Activated naive CD8-positive, alpha-beta T cell treated with anti-CD3 and anti-CD28 coated beads for 36 hours (primary cell): ENCODE measurements around the gene DHTKD1. TPM values are rescaled to one million over a fixed set of nuclear protein-coding genes. Genes with fewer than 3 reads are reported as not detected.
"Not testable (repeated sequence)": the region's sequence is repeated elsewhere in the genome, so short reads cannot be mapped to it uniquely, and the experiment has no call there.

Experiments
- DNase-seq: peaks from one replicate; pipeline ENCODE4 v3.0.0; 2021
- H3K27ac Mint-ChIP-seq: one replicate; pipeline ENCODE4 v1.8.0; 2022; ENCODE audit warnings: mild to moderate bottlenecking, moderate library complexity, mixed read lengths
- H3K27me3 Mint-ChIP-seq: one replicate; pipeline ENCODE4 v1.8.0; 2022; ENCODE audit warnings: mild to moderate bottlenecking, mixed read lengths
- H3K36me3 Mint-ChIP-seq: one replicate; pipeline ENCODE4 v1.8.0; 2021; ENCODE audit warnings: mild to moderate bottlenecking, mixed read lengths
- H3K4me1 Mint-ChIP-seq: one replicate; pipeline ENCODE4 v1.8.0; 2021; ENCODE audit warnings: mixed read lengths
- H3K4me3 Mint-ChIP-seq: one replicate; pipeline ENCODE4 v1.8.0; 2022; ENCODE audit warnings: mild to moderate bottlenecking, moderate library complexity, mixed read lengths
- H3K9me3 Mint-ChIP-seq: one replicate; pipeline ENCODE4 v1.8.0; 2022; ENCODE audit warnings: mixed read lengths
- total RNA-seq, 2 experiments: library from RNA; stranded (reverse); gene quantifications; one replicate each; pipeline ENCODE4 v1.2.3, GENCODE V29; 2021

The DHTKD1 gene
- total RNA-seq, 2 experiments from 2014 or later = 10.4 TPM

DNA sequence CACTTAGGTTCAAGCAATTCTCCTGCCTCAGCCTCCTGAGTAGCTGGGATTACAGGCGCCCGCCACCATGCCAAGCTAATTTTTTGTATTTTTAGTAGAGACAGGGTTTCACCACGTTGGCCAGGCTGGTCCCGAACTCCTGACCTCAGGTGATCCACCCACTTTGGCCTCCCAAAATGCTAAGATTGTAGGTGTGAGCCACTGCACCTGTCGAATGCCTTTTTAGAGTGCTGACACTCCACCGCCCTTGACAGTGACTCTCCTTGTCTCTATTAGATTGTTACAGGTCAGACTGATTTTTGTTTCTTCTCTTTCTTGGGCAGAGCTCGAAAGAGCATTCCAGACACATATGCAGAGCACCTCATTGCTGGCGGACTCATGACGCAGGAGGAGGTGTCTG, 28.6 kb downstream of the DHTKD1 start:
- not testable (repeated sequence) for H3K27me3 Mint-ChIP-seq, H3K9me3 Mint-ChIP-seq, DNase-seq, H3K4me1 Mint-ChIP-seq, H3K27ac Mint-ChIP-seq, H3K4me3 Mint-ChIP-seq, H3K36me3 Mint-ChIP-seq

DNA sequence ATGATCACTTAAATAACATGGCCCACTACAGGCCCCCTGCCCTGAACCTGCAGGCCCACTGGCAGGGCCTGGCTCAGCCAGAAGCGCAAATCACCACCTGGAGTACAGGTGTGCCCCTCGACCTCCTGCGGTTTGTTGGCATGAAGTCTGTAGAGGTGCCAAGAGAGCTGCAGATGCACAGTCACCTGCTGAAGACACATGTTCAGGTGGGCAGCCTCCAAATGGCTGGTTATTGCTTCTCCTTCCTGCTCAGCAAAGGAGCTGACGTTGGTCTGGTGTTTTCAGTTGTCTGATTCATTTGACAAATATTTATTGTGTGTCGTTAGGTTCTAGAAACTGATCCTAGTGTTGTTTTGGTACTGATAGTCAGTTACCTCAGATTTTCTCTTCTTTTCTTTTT, 29.0 kb downstream of the DHTKD1 start:
- DNase-seq = no peak
- Mint-ChIP-seq H3K27me3 (no peaks in the 10 kb centered on the region), H3K4me3 (no peak overlapping the region), H3K4me1 (no peaks in the 10 kb centered on the region), H3K9me3 (no peaks in the 10 kb centered on the region), H3K36me3 (peaks cover 8% of the 10 kb centered on the region), H3K27ac (no peak overlapping the region)

DNA sequence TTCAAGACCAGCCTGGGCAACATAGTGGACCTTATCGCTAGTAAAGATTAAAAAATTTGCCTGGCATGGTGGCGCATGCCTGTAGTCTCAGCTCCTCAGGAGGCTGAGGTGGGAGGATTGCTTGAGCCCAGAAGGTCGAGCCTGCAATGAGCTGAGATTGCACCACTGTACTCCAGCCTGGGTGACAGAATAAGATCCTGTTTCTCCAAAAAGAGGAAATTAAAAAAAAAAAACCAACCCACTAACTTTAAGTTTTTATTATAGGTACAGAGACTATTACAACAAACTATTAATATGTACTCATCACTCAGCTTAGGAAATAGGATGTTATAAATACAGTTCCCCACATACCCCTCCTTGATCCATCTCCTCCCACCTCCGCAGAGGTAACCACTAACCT, 30.2 kb downstream of the DHTKD1 start:
- Mint-ChIP-seq H3K9me3 (no peaks in the 10 kb centered on the region), H3K4me1 (no peaks in the 10 kb centered on the region), H3K27ac (no peak overlapping the region), H3K27me3 (no peaks in the 10 kb centered on the region), H3K36me3 (peaks cover 9% of the 10 kb centered on the region), H3K4me3 (no peak overlapping the region)
- DNase-seq = no peak

DNA sequence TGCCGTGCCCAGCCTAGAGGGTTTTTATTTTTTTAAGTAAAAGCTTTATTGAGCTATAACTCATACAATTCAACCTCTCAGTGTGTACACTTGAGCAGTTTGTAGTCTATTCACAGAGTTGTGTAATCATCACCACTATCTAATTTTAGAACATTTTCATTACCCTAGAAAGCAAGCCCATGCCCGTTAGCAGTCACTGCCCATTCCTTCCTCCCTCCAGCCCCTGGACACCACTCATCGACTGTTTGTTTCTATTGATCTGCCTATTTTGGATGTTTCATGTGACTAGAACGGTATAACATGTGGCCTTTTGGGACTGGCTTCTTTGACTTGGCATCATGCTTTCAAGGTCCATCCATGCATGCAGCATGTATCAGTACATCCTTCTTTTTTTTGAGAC, 35.0 kb downstream of the DHTKD1 start:
- Mint-ChIP-seq H3K4me3 (no peak overlapping the region), H3K36me3 (peaks cover 12% of the 10 kb centered on the region), H3K4me1 (no peaks in the 10 kb centered on the region), H3K9me3 (no peaks in the 10 kb centered on the region), H3K27ac (no peak overlapping the region), H3K27me3 (no peaks in the 10 kb centered on the region)
- no peak for DNase-seq

DNA sequence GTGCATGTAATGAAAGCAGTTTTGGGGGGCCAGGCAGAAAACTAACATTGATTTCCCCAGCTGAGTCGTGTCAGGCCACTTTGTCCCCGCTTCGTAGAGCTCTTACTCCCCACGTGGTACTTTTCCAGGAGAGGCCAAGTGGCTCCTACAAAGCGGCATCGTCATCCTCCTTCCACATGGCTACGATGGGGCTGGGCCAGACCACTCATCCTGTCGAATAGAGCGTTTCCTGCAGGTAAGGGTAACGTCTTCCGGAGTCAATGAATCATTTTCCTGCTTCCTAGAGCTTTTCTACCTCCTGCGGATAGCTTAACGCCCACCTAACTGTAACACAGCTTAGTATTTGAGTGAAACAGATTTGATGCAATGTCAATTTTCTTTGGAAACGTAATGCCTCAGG, 39.0 kb downstream of the DHTKD1 start:
- peaks cover 14% of the 10 kb centered on the region for H3K4me1 Mint-ChIP-seq
- H3K27ac Mint-ChIP-seq = no peak overlapping the region
- DNase-seq = no peak
- no peak overlapping the region for H3K4me3 Mint-ChIP-seq
- no peaks in the 10 kb centered on the region for H3K27me3 Mint-ChIP-seq
- H3K9me3 Mint-ChIP-seq = no peaks in the 10 kb centered on the region
- peaks cover 16% of the 10 kb centered on the region for H3K36me3 Mint-ChIP-seq

DNA sequence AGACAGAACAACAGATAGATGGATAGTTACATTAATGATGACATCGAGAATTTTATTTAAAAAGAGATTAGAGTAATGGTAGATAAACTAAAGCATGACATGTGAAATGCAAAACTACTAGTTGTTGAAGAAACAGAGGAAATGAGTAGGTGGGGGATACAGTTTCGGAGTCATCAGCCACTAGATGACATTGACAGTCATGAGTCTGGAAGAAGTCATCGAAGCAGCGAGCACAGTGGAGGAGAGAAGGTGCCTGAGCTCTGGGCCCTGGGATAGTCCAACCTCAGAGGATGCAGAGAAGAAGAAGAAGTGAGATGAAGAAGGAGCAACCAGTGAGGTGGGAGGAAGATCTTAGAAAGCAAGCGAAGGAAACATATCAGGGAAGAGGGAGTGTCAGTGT, 40.5 kb downstream of the DHTKD1 start:
- Mint-ChIP-seq H3K4me3 (no peak overlapping the region), H3K27ac (no peak overlapping the region), H3K27me3 (no peaks in the 10 kb centered on the region), H3K4me1 (peaks cover 20% of the 10 kb centered on the region), H3K9me3 (no peaks in the 10 kb centered on the region), H3K36me3 (peaks cover 12% of the 10 kb centered on the region)
- no peak for DNase-seq

DNA sequence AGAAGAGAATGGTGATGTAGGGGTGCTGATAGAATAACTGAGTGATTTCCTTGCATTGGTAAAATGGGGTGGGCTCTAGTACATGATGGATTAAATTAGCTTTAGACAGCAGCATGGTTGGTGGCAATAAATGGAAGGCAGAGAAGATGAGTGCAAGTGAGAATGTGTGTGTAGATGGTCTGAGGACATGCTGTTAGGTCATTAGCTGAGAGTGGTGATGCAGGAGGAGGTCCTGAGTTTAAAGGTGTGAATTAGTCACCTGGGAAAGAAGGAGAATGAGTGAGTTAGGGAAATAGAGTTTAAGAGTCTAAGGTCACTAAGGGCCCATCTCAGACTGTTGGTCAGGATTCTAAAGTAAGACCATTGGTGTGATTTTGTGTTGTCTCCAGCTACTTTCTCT, 42.8 kb downstream of the DHTKD1 start:
- DNase-seq = no peak
- Mint-ChIP-seq H3K27ac (peak overlapping the region; percentile 35), H3K36me3 (peaks cover 18% of the 10 kb centered on the region), H3K27me3 (no peaks in the 10 kb centered on the region), H3K9me3 (no peaks in the 10 kb centered on the region), H3K4me1 (peaks cover 20% of the 10 kb centered on the region), H3K4me3 (no peak overlapping the region)

DNA sequence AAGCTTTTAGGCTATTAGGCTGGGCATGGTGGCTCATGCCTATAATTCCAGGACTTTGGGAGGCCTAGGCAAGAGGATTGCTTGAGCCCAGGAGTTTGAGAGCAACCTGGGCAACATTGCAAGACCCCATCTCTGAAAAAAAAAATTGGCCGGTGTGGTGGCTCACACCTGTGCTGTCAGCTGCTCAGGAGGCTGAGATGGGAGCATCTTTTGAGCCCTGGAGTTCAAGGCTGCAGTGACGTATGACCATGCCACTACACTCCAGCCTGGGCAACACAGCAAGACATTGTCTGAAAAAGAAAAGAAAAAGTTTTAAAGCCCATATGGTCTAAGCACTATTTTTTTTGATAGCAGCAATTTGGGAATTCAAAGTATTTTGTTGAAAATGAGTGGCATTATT, 44.9 kb downstream of the DHTKD1 start:
- H3K27me3 Mint-ChIP-seq = no peaks in the 10 kb centered on the region
- no peak overlapping the region for H3K4me3 Mint-ChIP-seq
- DNase-seq = no peak
- peaks cover 20% of the 10 kb centered on the region for H3K4me1 Mint-ChIP-seq
- H3K36me3 Mint-ChIP-seq = peaks cover 21% of the 10 kb centered on the region
- no peaks in the 10 kb centered on the region for H3K9me3 Mint-ChIP-seq
- H3K27ac Mint-ChIP-seq = peak overlapping the region; percentile 79

DNA sequence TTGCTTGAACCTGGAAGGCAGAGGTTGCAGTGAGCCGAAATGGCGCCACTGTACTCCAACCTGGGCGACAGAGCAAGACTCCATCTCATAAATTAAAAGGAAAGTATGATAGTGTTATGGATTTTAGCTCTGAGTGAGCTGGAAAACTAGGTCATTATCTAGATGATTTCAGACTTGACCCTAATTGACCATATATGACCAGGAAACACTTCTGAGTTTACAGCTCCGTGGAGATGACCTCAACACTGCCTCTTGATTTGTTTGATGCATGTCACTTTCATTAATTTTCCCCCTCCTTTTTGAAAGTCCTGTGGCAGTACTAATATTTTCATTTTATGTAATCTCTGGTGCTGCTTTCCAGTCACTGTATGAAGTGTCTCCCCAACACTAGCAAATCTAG, 52.9 kb downstream of the DHTKD1 start:
- peaks cover 27% of the 10 kb centered on the region for H3K4me1 Mint-ChIP-seq
- H3K9me3 Mint-ChIP-seq = no peaks in the 10 kb centered on the region
- H3K27ac Mint-ChIP-seq = peak overlapping the region; percentile 96
- no peaks in the 10 kb centered on the region for H3K27me3 Mint-ChIP-seq
- H3K4me3 Mint-ChIP-seq = no peak overlapping the region
- peaks cover 40% of the 10 kb centered on the region for H3K36me3 Mint-ChIP-seq
- no peak for DNase-seq

DNA sequence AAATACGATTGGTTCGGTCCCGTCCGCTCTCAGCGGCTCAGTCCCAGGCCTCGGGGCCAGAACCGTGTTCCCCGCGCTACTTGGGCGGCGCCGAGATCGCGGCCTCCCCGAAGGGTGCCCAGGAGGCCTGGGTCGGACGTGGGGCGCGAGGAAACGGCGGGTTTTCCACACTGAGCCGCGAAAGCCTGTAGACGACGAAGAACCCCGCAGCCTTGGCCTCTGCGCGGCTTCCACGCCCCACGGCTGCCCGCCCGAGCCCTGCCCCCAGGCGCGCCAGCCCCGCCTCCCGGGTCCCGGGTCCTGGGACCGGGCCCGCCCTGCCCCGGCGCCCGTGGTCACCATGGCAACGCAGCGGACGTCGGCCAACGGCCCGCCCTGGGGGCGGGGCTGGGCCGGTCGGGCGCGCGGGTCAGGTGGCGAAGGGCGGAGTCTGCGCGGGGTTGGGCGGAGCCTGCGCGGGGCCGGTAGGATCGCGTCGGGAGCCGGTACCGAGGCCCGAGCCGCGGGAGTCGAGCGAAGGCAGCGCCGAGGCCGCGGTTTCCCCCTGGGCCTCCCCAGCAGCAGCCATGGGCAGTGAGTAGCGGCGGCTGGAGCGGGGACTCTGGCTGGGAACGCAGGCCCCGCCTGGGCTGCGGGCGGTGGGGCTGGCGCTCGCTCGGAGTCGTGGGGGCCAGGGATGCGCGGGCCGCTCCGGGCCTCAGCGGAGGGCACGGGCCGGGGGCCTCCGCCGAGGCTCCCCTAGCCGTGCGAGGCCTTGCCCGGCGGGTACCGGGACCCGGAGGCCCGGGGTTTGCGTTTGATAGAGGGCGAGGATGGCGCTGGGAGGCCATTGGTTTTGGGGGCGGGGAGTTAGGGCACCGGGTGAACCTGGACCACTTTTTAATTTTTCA, 60.7 kb downstream of the DHTKD1 start, which contains the start of gene SEC61A2:
SEC61A2 (plus strand) TSS at position 456 of the 890 bp plus-strand sequence; CDS start at position 567, 111 bp downstream.
- DNase-seq = peak; percentile 100
- H3K36me3 Mint-ChIP-seq = peaks cover 7% of the 10 kb centered on the region
- peaks cover 18% of the 10 kb centered on the region for H3K4me1 Mint-ChIP-seq
- peak within 1 kb of the TSS; percentile 88 for H3K4me3 Mint-ChIP-seq
- H3K27me3 Mint-ChIP-seq = no peaks in the 10 kb centered on the region
- peak within 1 kb of the TSS; percentile 76 for H3K27ac Mint-ChIP-seq
- no peaks in the 10 kb centered on the region for H3K9me3 Mint-ChIP-seq

DNA sequence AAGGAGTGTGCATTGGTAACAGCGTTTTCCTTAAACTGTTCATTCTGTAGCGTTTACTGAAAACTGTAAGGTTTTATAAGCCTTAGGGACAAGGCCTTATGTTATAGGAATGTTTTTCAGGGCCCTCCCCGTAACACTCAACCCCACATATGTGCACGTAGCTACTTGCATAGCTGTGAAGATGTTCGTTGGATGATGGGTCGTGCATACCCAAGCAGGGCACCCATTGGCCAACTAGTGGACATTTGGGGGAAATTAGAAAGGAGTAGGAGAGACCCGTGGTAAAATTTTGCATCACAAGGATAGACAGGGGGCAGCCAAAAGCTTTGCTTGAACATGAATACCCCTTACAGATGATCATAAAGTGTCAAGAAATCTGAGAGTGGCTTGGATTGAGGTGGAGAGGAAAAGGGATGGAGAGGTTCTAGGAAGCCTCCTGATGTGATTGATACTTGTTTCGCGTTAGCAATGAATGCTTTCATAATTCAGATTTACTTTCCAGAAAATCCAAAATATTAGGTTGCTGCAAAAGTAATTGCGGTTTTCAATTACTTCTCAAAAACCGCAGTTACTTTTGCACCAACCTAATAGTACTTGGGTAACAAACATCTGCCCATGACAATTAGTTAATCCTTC, 61.6 kb downstream of the DHTKD1 start:
- Mint-ChIP-seq H3K9me3 (no peaks in the 10 kb centered on the region), H3K27me3 (no peaks in the 10 kb centered on the region), H3K27ac (peak overlapping the region; percentile 74), H3K36me3 (peaks cover 7% of the 10 kb centered on the region), H3K4me3 (peak overlapping the region; percentile 88), H3K4me1 (peaks cover 18% of the 10 kb centered on the region)
- peak; percentile 45 for DNase-seq

DNA sequence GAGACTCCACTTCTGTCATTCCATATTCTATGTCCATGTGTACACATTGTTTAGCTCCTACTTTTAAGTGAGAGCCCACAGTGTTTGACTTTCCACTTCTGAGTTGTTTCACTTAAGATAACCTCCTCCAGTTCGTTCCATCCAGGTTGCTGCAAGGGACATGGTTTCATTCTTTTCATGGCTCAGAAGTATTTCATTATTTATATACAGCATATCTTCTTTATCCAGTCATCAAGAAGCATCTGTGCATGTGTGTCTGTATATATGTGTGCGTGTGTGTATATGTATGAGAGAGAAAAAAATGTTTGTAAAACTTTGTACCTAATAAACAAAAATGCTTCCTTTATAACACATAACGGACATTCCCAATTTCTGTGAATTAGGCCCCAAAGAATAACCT, 66.9 kb downstream of the DHTKD1 start:
- DNase-seq = no peak
- peaks cover 11% of the 10 kb centered on the region for H3K36me3 Mint-ChIP-seq
- H3K27ac Mint-ChIP-seq = no peak overlapping the region
- H3K4me3 Mint-ChIP-seq = no peak overlapping the region
- H3K4me1 Mint-ChIP-seq = peaks cover 4% of the 10 kb centered on the region
- no peaks in the 10 kb centered on the region for H3K9me3 Mint-ChIP-seq
- no peaks in the 10 kb centered on the region for H3K27me3 Mint-ChIP-seq

DNA sequence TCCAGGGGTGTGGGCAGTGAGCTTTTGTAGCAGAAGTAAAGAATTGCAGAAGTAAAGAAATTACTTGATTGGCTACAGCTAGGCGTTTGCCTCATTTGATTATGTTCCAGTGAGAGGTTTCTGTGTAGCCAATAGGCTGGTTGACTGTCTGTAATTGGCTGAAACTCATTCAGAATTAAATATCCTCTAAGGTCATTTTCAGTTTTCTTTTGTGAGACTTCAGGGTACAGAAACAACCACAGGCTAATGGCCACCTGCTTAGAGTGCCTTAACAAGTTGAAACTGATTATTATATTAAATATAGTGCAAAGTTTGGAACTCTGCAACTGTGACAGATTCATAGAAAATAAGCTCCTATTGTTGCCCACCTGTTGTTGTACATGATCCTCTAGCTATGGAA, 71.3 kb downstream of the DHTKD1 start:
- no peak for DNase-seq
- no peak overlapping the region for H3K4me3 Mint-ChIP-seq
- no peak overlapping the region for H3K27ac Mint-ChIP-seq
- H3K4me1 Mint-ChIP-seq = no peaks in the 10 kb centered on the region
- H3K9me3 Mint-ChIP-seq = no peaks in the 10 kb centered on the region
- peaks cover 20% of the 10 kb centered on the region for H3K36me3 Mint-ChIP-seq
- H3K27me3 Mint-ChIP-seq = no peaks in the 10 kb centered on the region

DNA sequence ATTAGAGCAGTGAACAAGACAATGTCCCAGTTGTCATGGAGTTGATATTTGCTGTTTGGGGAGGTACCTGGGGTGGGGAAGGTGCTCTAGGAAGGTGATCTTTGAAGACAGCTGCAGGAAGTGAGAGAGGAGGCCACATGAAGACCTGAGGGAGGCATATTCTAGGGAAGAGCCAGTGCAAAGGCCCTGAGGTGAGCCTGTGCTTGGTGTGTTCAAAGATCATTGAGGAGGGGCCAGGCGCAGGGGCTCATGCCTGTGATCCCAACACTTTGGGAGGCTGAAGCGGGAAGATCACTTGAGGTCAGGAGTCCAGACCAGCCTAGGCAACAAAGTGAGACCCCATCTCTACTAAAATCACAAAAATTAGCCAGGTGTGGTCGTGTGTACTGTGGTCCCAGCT, 75.8 kb downstream of the DHTKD1 start:
- no peak overlapping the region for H3K27ac Mint-ChIP-seq
- peaks cover 16% of the 10 kb centered on the region for H3K36me3 Mint-ChIP-seq
- no peak overlapping the region for H3K4me3 Mint-ChIP-seq

DNA sequence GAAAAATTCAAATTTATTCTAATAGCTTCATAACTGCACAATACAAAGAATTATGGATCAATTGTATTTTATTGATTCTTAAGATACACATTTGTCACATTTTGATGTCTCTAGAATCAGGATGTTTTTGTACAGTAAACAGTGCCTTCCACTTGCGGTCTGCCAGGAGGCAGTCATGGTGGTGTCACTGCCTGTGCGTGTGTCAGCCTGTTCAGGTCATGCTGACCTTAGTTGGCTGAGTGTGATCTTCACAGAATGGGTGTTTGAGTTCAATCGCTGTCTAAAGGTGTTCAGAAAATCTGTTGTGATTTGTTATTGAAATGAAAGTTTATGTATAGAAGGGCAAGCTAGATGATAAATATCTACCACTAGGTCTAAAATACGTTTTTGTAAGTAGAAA, 81.4 kb downstream of the DHTKD1 start:
- no peak for DNase-seq
- H3K27me3 Mint-ChIP-seq = no peaks in the 10 kb centered on the region
- peaks cover 15% of the 10 kb centered on the region for H3K36me3 Mint-ChIP-seq
- H3K27ac Mint-ChIP-seq = no peak overlapping the region
- H3K4me3 Mint-ChIP-seq = no peak overlapping the region
- no peaks in the 10 kb centered on the region for H3K9me3 Mint-ChIP-seq
- H3K4me1 Mint-ChIP-seq = no peaks in the 10 kb centered on the region

More for the DNA sequence above, 75.8 kb downstream of the DHTKD1 start:
- Mint-ChIP-seq H3K9me3 (no peaks in the 10 kb centered on the region), H3K4me1 (no peaks in the 10 kb centered on the region), H3K27me3 (no peaks in the 10 kb centered on the region)
- DNase-seq = no peak

DNA sequence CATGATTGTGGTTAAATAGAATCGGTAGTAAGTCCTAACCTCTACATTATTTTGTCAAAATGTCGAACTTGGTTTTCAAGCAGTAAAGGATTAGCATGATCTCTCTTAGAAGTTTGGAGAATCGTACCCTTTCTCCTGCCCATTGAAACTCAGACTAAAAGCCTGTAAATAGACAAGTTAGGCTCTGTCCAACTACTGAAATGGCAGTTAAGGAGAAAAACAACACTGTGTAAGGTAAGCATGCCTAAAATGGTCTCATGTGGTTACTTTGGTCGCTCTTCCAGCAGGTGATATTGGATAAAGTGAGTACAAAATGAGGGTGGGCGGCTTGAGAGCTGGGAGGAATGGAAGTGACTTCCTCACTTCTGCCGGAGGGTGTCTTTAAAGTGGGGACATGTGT, 85.8 kb downstream of the DHTKD1 start:
- Mint-ChIP-seq H3K36me3 (peaks cover 15% of the 10 kb centered on the region), H3K27ac (no peak overlapping the region), H3K9me3 (no peaks in the 10 kb centered on the region), H3K4me3 (no peak overlapping the region), H3K4me1 (no peaks in the 10 kb centered on the region), H3K27me3 (no peaks in the 10 kb centered on the region)
- no peak for DNase-seq
